A549 treated with AZD9567 at 1 μM for 4 hours (cell line): ENCODE measurements around the gene AK3. TPM values are rescaled to one million over a fixed set of nuclear protein-coding genes. Genes with fewer than 3 reads are reported as not detected.

ENCODE experiments used
- total RNA-seq: library from RNA; stranded (reverse); fragments of 200-300 nt; extraction: Qiagen RNA extraction; gene quantifications from 5 replicates; pipeline ENCODE4 v1.2.3, GENCODE V29; 2022; ENCODE audit not compliant: insufficient read depth

The AK3 gene
- total RNA-seq: 45.4 to 63.8 TPM (median 59.3 TPM) in 5 replicates

GRCh38 chr9:4740638-4741364 is at the start of gene AK3:
Gene AK3 (minus strand): TSS chr9:4741202. CDS start chr9:4741087, 115 bp downstream.

GRCh38 chr9:4679268-4680172 is 61.5 kb downstream of the AK3 start, which contains the start of gene CDC37L1:
Gene CDC37L1 (plus strand): TSS chr9:4679569. CDS start chr9:4679768, 199 bp downstream.

GRCh38 chr9:4666042-4666699 is 74.8 kb downstream of the AK3 start, which contains the start of gene SPATA6L:
Gene SPATA6L (minus strand): TSS chr9:4666480. CDS start chr9:4666250, 230 bp downstream.

GRCh38 chr9:4662108-4662988 is 78.7 kb downstream of the AK3 start, which contains the start of gene PLPP6:
Gene PLPP6 (plus strand): TSS chr9:4662294. CDS start chr9:4662376, 82 bp downstream.

Other genes with a start within 250 kb of the AK3 start
- gene PLPP6, start 78.9 kb downstream of the AK3 start, total RNA-seq: 9.3 to 13.4 TPM (median 11.1 TPM) in 5 replicates
- 1.6 to 3.9 TPM (median 2.5 TPM) in 5 replicates for gene SPATA6L, start 74.7 kb downstream of the AK3 start, total RNA-seq
- gene CDC37L1, start 61.6 kb downstream of the AK3 start, total RNA-seq: 9.1 to 15.4 TPM (median 13.6 TPM) in 5 replicates
- 44.4 to 47.7 TPM (median 46.7 TPM) in 5 replicates for gene RCL1, start 51.7 kb upstream of the AK3 start, total RNA-seq
- 1.3 to 4.1 TPM (median 3.3 TPM) in 5 replicates for gene JAK2, start 244.1 kb upstream of the AK3 start, total RNA-seq